Activated CD4-positive, CD25-positive, alpha-beta regulatory T cell (primary cell): ENCODE measurements around the gene LRRC74B.

Source experiments
- DNase-seq, 4 experiments: peaks; one replicate each; lab custom pipeline; 2025; lab: John Stamatoyannopoulos, UW

The LRRC74B gene

DNA sequence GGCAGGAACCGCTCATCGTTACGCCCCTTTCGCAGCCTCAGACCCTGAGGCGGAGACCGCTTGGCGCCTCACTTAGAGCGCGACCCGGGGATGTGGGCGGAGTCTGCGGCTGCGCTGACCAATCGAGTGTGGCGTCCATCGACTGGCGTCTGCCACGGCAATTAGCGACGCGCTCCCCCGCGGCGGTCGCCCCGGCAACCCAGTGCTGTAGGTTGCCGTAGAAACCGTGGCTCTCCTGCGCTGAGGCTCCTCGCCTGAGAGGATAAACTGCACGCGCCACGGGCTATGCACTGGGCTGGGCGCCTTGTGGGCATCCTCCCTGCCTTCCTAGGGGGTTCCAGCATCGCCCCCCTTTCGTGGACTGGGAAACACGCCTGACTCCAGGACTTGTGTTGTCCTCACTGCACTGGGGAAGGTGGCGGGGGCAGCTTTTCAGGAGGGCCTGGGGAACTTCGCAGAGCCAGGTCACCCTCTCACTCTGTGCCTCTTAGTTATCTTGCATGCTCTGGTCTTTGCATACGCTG lies 31.5 kb upstream of the LRRC74B start:
- DNase-seq, result peak; percentile 55 to 77 (median 71)

DNA sequence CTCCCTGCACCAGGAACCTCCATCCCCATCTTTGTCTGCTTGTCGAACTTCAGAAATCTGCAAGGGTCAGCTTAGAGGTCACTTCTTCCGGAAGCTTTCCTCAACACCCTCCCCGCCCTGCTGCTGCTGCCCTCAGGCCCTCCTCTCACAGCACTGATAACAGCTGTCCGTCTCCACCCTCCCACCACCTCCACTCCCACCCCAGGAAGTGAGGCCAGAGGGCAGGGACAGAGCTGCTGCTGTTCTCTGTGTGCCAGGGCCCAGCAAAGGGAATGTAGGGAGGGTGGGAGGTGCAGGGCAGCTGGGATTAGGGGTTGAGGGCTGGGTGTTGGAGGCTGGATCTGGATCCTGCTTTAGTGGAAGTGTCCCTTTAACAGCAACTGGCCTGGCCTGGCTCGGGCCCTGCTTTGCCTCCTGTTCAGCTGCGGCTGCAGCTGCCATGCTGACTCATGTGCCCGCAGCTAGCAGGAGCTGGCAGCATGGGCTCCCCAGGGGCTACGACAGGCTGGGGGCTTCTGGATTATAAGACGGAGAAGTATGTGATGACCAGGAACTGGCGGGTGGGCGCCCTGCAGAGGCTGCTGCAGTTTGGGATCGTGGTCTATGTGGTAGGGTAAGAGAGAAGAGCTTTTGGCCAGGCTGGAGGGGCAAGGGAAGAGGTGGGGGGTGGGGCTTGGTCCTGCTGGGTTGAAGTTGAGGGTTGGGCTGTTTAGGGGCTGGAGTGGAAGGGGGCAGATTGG lies 30.9 kb upstream of the LRRC74B start, which contains the start of gene P2RX6:
TSS of gene P2RX6 (plus strand) at position 440 of the 740 bp plus-strand sequence. CDS start at position 450, 10 bp downstream.
- no peak for DNase-seq

DNA sequence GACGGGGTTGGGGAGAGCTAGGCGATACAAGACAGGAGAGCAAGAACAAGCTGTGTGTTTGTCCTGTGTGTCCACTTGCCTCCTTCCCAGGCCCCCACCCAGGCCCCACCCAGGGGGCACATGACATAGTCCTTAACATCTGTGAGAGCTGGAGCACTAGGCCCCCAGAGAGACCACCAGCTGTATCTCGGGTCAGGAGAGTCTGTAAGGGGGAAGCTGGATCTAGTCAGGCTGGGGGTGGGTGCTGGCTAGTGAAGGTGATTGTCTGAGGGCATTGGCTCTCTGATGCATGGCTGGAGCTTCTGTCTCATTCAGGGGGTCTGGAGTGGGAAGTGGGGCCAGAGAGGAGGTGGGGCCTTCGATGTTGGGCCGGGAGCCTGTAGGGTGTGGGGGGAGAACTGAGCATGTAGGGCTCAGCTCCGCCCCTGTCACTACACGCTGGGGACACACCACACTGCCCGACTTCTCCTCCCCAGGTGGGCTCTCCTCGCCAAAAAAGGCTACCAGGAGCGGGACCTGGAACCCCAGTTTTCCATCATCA lies 30.2 kb upstream of the LRRC74B start:
- no peak for DNase-seq

DNA sequence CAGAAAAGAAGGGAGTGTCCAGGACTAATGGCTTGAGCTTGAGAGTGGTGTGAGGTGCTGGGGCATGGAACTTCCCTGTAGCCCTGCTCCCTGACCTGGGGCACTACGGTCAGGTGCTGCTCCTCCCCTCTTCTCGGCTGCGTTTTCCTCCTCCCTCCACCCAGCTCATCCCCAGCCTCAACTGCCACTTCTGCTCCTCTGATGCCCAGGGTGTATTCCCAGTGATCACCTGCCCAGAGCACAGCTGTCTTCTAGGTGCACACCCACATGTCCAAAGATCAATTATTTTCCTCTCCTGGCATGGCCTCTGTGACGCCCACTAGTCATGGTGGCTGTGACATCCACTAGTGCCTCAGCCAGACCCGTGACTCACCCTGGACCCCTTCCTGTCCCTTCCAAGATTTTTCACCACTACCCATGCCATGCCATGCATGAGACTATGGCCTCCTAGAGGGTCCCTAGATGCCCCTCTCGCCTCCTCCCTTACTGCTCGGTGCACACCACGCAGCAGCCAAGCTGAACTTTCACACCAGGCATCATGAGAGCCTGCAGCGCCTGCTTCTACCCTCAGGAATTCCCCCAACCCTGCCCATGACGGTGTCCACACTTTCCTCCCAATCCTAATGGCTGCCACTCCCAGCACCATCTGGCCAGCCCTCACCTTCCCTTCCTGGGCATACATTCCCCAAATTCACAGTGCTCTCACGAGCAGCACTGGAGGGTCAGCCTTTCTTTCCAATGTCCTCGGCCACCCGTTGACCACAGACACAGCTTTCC lies 28.9 kb upstream of the LRRC74B start:
- DNase-seq, result no peak

DNA sequence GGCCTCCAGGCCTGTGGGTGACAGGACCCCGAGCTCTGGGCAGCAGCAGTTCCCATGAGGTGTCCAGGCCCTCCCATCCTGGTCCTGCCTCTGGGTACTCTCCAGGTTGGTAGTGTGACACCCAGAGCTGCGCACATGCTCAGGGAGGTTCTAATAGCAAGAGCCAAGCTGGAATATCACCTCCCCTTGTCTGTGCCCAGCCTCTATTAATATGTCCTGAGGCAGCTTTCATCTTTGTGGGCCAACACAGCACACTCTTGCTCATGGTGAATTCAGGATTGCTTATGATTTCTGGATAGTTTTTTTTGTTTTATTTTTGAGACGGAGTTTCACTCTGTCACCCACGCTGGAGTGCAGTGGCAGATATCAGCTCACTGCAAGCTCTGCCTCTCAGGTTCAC lies 27.4 kb upstream of the LRRC74B start:
- no peak for DNase-seq

DNA sequence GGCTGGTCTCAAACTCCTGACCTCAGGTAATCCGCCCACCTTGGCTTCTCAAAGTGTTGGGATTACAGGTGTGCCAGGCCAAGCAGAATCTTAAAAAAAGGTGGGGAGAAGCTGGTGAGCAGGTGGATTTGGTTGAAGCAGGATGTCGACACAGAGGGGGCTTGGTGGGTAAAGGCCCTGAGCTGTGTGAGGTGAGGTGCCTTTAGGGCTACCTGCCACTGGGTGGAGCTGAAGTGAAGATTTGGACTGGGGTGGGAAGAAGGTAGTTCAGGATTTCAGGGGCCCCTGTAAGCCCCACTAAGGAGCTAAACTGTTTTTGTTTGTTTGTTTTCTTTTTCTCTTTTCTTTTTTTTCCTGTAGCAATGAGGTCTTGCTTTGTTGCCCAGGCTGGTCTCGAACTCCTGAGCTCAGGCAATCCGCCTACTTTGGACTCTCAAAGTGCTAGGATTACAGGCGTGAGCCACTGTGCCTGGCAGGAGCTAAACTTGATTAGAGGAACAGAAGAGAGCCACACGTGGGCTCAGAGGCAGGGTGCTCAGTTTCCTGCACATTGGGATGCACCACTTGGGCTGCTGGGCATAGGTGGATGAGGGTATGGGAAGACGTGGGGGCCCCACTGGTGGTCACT lies 24.8 kb upstream of the LRRC74B start:
- no peak for DNase-seq

DNA sequence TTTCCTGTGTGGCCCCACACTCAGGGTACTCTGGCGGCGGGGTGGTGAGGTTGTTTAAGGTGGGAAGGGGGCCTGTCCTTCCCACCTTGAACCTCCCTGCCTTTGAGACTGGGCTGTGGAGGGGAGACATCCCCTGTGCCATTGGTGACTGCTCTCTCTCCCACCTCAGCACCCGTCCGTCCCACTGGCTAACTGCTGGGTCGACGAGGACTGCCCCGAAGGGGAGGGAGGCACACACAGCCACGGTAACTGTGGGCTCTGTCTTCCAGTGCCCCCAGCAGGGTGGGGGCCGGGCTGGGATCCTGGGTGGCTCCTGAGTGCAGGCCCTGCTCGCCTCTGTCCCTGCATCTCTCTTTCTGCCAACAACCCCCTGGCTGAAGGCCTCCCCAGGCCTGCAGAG lies 23.2 kb upstream of the LRRC74B start:
- DNase-seq, result no peak

DNA sequence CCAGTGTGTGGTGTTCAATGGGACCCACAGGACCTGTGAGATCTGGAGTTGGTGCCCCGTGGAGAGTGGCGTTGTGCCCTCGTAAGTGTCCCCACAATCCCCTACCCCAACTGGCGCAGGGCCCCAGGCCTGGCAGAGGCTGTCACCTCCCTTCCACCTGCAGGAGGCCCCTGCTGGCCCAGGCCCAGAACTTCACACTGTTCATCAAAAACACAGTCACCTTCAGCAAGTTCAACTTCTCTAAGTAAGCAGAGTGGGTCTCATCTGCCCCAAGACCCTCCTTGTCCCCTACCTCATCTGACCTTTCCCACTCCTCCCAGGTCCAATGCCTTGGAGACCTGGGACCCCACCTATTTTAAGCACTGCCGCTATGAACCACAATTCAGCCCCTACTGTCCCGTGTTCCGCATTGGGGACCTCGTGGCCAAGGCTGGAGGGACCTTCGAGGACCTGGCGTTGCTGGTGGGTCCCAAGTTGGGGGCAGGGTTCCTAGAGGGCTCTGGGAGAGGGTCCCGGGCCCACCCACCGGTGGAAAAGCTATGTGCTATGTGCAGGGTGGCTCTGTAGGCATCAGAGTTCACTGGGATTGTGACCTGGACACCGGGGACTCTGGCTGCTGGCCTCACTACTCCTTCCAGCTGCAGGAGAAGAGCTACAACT lies 22.7 kb upstream of the LRRC74B start:
- no peak for DNase-seq

DNA sequence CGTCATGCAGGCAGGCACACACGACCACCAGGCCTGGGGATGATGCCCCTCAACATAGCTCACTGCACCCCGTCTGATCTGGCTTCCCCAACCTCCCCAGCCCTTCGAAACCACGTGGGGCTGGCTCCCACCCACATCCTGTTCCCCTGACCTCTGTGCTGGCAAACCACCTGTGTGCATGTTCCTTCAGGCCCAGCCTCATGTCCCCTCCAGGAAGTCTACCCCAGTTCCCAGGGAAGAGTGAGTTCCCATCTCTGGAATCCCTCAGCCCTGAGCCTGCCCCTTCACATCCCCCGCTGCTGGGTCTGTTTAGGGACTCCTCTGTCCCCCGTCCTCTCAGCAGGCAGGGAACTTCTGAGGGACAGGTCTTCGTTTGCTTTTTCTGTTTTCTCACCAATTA lies 20.5 kb upstream of the LRRC74B start:
- no peak for DNase-seq

DNA sequence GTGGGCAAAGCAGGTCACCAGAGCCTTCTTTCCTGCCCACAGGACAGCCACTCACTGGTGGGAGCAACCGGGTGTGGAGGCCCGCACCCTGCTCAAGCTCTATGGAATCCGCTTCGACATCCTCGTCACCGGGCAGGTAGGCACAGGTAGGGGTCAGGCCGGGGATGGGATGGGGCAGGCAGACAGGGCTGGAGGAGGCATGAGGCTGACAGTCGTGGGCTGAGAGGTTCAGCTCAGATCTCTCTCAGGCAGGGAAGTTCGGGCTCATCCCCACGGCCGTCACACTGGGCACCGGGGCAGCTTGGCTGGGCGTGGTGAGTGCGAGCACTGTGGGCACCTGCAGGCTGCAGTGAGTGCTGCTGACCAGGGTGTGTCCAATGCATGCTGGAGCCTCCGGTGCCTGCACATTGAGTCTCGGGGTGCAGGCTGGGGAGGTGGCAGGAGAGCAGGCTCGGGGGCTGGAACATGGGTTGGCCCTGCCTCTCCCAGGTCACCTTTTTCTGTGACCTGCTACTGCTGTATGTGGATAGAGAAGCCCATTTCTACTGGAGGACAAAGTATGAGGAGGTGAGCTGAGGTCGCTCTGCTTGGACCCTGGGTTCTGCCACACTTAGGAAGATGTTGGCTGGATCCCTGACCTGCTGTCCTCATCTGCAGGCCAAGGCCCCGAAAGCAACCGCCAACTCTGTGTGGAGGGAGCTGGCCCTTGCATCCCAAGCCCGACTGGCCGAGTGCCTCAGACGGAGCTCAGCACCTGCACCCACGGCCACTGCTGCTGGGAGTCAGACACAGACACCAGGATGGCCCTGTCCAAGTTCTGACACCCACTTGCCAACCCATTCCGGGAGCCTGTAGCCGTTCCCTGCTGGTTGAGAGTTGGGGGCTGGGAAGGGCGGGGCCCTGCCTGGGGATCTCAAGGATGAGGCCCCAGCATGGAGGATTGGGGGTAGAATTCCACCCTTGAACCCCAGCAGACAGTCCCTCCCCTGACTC lies 19.7 kb upstream of the LRRC74B start:
- no peak for DNase-seq

DNA sequence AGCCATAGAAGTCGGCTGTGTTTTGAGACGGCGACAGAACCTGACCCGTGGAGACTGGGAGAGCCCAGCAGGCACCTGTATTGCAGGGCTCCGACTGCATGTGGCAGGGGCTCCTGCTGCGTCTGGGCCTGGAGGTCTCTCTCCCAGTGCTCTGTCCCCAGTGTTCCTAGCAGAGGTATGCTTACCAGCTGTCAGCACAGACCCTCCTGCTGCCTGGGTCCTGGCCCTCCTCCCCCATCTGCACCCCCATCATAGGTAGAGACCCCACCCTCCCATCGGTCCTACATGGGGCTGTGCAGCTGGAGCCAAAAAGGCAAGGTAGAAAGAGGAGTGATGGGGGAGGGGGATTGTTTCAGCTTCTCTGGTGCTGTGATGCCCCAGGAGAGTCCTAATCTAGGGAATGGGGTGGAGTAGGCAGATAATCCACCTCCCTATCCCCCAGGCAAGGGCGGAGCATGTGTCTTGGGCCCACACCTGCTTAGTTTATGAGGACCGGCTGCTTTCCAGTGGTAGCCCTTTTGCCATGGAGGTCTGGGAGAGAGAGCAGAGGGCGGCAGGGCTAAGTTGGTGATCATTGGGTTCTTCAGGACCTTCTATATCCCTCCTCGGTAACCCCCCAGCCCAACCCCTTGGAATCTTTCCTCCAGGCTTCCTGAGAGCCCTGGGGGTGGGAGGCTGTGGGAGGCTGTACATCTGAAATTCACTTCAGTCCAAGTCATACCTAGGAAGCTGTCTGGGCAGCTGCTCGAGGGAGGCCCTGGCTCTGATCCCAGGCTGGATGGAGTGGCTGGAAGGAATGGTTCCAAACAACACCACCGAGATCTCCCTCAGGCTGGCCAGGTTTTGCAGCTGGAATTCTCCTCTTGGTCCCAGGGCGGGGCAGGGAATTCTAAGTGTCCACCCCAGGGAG lies 18.7 kb upstream of the LRRC74B start:
- DNase-seq, result no peak

DNA sequence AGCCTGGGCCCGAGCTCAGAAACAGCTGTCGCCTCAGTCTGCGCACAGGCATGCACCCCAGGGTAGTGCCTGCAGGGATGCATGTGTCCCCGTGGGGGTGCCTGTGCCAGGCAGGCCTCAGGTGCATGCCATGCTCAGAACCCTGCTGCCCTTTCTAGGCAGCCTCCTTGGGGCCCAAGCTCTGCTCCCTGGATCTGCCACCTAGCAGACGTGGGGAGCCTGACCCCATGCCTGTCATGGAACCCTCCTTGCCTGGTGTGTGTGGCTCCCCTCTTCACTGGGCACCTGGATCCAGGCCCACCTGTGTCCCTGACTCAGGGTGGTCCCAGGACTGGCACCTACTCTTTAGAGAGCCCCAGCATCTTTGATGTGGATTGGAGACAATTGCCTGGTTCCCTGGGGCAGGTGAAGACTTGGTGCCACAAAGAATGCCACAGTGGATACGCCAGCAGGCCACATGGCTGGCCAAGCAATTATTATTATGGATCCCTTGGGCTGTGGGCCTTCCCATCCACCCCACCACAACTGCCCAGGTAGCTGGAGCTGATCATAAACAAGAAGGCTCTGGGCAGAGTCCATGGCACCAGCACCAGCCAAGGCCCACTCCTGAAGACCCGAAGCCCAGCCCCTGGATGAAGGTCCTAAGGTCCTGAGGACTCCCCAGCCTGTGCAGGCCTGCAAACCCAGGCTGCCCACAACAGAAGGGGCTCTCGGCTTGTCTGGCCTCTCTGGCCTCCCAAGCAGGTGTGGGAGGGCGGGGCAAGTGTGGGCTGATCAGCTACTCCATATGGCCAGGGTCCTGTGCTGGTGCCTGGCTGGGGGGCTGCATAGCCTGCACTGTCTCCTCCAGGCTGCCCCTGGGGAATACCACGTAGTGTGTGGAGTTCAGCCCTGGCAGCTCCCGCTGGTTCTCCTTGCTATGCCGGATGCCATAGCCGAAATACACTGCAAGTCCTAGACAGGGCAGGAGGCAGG lies 17.2 kb upstream of the LRRC74B start:
- DNase-seq, result no peak

DNA sequence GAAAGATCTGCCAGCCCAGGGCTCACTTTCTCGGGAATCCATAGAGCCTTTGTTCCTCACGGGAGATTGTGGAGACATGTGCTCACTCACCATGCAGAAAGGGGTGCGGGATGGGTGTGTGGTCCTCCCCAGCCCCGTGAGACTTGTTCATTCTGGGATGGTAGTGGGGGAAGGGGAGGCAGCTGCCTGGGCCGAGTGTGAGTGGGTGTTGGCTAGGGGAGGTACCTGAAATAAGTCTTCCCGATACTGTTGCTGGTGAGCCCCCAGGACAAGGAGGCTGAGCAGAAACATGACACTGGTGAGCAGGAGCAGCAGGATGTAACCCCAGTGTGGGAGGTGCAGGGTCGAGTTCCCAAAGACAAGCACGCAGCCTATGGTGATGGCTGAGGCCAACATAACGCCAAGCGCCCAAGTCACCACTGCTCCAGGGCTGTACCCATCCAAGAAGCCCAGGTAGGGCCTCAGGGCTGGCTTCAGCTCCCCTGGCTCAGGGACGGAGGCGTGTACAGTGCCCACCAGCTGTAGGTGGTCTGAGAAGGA lies 16.2 kb upstream of the LRRC74B start:
- no peak for DNase-seq

DNA sequence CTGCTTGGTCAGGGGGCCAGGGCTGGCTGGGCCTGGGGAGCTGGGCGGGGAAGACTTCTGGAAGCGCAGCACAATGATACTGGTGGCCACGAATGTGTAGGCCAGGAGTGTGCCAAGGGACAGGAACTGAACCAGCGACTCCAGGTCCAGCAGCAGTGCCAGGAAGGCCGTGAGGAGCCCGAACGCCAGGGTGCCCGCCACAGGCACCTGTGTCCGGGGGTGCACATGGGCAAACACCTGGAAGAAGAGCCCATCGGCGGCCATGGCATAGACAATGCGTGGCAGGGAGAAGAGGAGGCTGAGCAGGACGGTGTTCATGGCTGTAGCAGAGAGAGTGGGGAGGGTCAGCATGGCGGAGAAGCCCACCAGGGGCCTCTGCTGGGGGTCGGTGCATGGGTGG lies 15.7 kb upstream of the LRRC74B start:
- no peak for DNase-seq

DNA sequence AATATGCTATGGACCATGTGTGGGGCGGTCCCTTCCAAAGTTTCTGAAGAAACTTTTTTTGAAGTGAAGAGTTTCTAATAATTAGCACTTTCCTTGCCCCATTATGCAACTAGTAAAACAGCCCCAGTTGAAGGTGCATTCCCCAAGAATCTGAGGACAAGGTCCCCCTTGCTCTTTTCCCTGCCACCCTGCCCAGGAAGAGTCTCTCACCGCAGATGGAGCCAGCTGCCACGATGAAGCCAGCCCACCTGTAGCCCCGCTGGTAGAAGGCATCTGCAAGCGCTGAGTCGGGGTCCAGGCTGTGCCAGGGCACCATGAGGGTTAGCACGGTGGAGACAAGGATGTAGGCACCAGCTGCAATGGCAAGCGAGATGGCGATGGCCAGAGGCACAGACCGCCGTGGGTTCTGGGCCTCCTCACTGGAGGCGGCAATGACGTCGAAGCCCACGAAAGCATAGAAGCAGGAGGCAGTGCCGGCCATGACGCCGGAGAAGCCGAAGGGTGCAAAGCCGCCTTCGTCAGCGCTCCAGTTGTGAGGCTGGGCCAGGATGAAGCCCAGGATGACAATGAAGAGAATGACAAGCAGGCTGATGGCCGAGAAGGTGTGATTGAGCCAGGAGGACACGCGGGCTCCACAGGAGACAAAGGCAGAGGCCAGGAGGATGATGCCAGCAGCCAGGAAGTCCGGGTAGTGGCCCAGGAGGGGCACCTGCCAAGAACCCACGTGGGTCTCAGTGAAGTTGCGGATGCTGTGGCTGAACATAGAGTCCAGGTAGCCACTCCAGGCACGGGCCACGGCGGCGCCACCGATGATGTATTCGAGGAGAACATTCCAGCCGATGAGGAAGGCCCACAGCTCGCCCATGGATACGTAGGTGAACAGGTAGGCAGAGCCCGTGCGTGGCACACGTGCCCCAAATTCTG lies 14.9 kb upstream of the LRRC74B start:
- DNase-seq, result no peak

DNA sequence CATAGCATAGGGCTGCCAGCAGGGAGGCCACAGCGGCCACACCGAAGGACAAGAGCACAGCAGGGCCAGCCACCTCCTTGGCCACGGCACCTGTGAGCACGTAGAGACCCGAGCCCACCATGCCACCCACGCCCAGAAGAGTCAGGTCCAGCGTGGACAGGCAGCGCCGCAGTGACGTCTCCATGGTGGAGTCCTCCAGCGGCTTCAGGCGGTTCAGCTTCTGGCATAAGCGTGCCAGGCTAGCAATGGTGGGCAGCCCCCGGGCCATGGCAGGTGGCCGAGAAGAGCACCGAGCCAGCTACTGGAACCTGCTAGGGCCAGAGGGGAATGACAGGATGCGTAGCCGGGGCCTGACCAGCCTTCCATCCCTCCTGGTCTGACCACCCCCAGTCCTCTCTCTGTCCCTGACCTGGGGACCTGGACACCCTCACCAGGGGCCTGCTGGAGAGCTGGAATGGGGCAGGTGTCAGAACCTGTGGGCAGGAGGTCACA lies 14.2 kb upstream of the LRRC74B start:
- no peak for DNase-seq
